Stomach (tissue), 9 donors: ENCODE measurements around the gene ADAMTS12. TPM values are rescaled to one million over a fixed set of nuclear protein-coding genes. Genes with fewer than 3 reads are reported as not detected.

Experiments used
- DNase-seq, 2 donors: peaks; one replicate each; pipeline versions ENCODE4 v3.0.0 to v3.0.0-alpha.2; 2013 to 2019
- H3K27ac ChIP-seq, 5 donors: fragments of 200-600 bp in 4 of 5; sonication (generic) in 4 of 5; one replicate each; pipeline ENCODE4 v1.5.1; 2013 to 2019; ENCODE audit warnings: mild to moderate bottlenecking in 1 of 5, moderate library complexity in 1 of 5
- H3K27me3 ChIP-seq, 3 donors: fragments of 200-600 bp; sonication (generic); one replicate each; pipeline ENCODE4 v1.5.1; 2017 to 2019; ENCODE audit warnings: mixed run types in 1 of 3
- H3K36me3 ChIP-seq, 4 donors: fragments of 200-600 bp; sonication (generic); 1 replicate in 3 of 4; 2 replicates in 1 of 4; pipeline ENCODE4 v1.5.1; 2016 to 2019
- H3K4me1 ChIP-seq, 4 donors: fragments of 200-600 bp; sonication (generic); one replicate each; pipeline ENCODE4 v1.5.1; 2016 to 2019
- H3K4me3 ChIP-seq, 4 donors: fragments of 200-600 bp; sonication (generic) in 3 of 4; one replicate each; pipeline ENCODE4 v1.5.1; 2016 to 2019; ENCODE audit warnings: mild to moderate bottlenecking in 1 of 4
- H3K9me3 ChIP-seq, 4 donors: fragments of 200-600 bp; sonication (generic); one replicate each; pipeline ENCODE4 v1.5.1; 2016 to 2019
- CTCF ChIP-seq, 7 experiments: fragments of 450-650 bp in 4 of 7; fragments of 200-600 bp in 3 of 7; sonication (generic) in 3 of 7; IDR thresholded peaks; one replicate each; pipeline ENCODE4 v1.5.1; 2016 to 2019; ENCODE audit warnings: antibody characterized with exemption in 7 of 7, control low read depth in 2 of 7, mild to moderate bottlenecking in 1 of 7
- EP300 ChIP-seq: sonication (generic); formaldehyde crosslinking; IDR thresholded peaks from one replicate; pipeline ENCODE4 v1.6.1; 2017; ENCODE audit warnings: antibody characterized with exemption
- POLR2A ChIP-seq, 4 donors: fragments of 450-650 bp; IDR thresholded peaks; one replicate each; pipeline ENCODE4 v1.6.1; 2016; ENCODE audit warnings: antibody characterized with exemption in 4 of 4, control low read depth in 2 of 4, mild to moderate bottlenecking in 1 of 4, moderate library complexity in 1 of 4
- POLR2AphosphoS5 ChIP-seq, 3 donors: sonication (generic); formaldehyde crosslinking; IDR thresholded peaks; one replicate each; pipeline ENCODE4 v1.6.1; 2016; ENCODE audit warnings: antibody characterized with exemption in 3 of 3
- WGBS, 5 donors: extraction: QIAGEN DNeasy Blood & Tissue Kit in 3 of 5; methylation state at CpG; one replicate each; pipeline versions ENCODE4 v1.1.5 to v1.1.7; 2013 to 2018; 5-methylcytosine and 5-hydroxymethylcytosine counted together
- intact Hi-C: fragments of 100-400 bp; cut with DNase I; formaldehyde crosslinking; loops from one replicate; pipeline ENCODE4 v1.15.1; 2023; ENCODE audit warnings: low total_unique reads
- polyA plus RNA-seq, 3 donors: library from polyadenylated mRNA; stranded (reverse); fragments of 200-250 nt; gene quantifications; one replicate each; pipeline ENCODE4 v1.2.3, GENCODE V29; 2013
- total RNA-seq, 5 donors: library from RNA; depleted of rRNA; stranded (reverse); fragments of >200 nt; gene quantifications; one replicate each; pipeline versions ENCODE4 v1.1.0 to v1.2.3, GENCODE V29; 2014 to 2016
- donor health status: healthy with polysubstance abuse.
- donor health status: Bipolar disorder and iron deficiency.
- donor health status: healthy.

Gene ADAMTS12
- total and polyA plus RNA-seq, 8 donors, result 0.14 to 17.1 (median 0.62) TPM; not detected in 1

- Histone ChIP-seq H3K36me3 (no peaks in the 10 kb centered on the region), H3K27ac (no peak overlapping the region), H3K27me3 (no peaks in the 10 kb centered on the region), H3K4me3 (no peak overlapping the region), H3K4me1 (peaks cover 0 to 8% (median 0%) of the 10 kb centered on the region in 4 donors), H3K9me3 (no peaks in the 10 kb centered on the region)
- no peak for DNase-seq
- intact Hi-C loops, result no loop called here
- TF ChIP-seq CTCF (IDR thresholded peaks at IDR 0.05) (no peak), POLR2AphosphoS5 (IDR thresholded peaks at IDR 0.05) (no peak), EP300 (no peak), POLR2A (IDR thresholded peaks at IDR 0.05) (no peak)
- 59 to 77% (median 70%) methylated on average over 1 of the region's 1 CpG for WGBS, 5 donors
These were observed 352.6 kb downstream of the ADAMTS12 start for GRCh38 chr5:33539212-33539611.

GRCh38 chr5:33538201-33538600 is 353.6 kb downstream of the ADAMTS12 start:
- H3K4me3 ChIP-seq, result no peak overlapping the region
- intact Hi-C loops, result no loop called here

GRCh38 chr5:33537240-33537639 is 354.6 kb downstream of the ADAMTS12 start:
- 64 to 97% (median 91%) methylated on average over 1 of the region's 1 CpG for WGBS, 5 donors
- Histone ChIP-seq H3K4me1 (peaks cover 0 to 8% (median 0%) of the 10 kb centered on the region in 4 donors), H3K27ac (no peak overlapping the region), H3K4me3 (no peak overlapping the region), H3K36me3 (no peaks in the 10 kb centered on the region), H3K9me3 (no peaks in the 10 kb centered on the region), H3K27me3 (no peaks in the 10 kb centered on the region)
- TF ChIP-seq EP300 (no peak), CTCF (IDR thresholded peaks at IDR 0.05) (no peak), POLR2AphosphoS5 (IDR thresholded peaks at IDR 0.05) (no peak), POLR2A (IDR thresholded peaks at IDR 0.05) (no peak)
- DNase-seq, result no peak
- intact Hi-C loops, result no loop called here

More at GRCh38 chr5:33538201-33538600, 353.6 kb downstream of the ADAMTS12 start:
- TF ChIP-seq CTCF (IDR thresholded peaks at IDR 0.05) (no peak), POLR2A (IDR thresholded peaks at IDR 0.05) (no peak), POLR2AphosphoS5 (IDR thresholded peaks at IDR 0.05) (no peak), EP300 (no peak)
- H3K27me3 ChIP-seq, result no peaks in the 10 kb centered on the region
- H3K36me3 ChIP-seq, result no peaks in the 10 kb centered on the region
- no peak overlapping the region for H3K27ac ChIP-seq
- DNase-seq, result no peak
- H3K9me3 ChIP-seq, result no peaks in the 10 kb centered on the region
- H3K4me1 ChIP-seq, result peaks cover 0 to 8% (median 0%) of the 10 kb centered on the region in 4 donors
- 70 to 95% (median 92%) methylated on average over 2 of the region's 2 CpGs for WGBS, 5 donors

GRCh38 chr5:33536802-33537201 is 355.0 kb downstream of the ADAMTS12 start:
- intact Hi-C loops, result no loop called here
- WGBS, 5 donors, result 43 to 80% (median 47%) methylated on average over 1 of the region's 1 CpG
- H3K27ac ChIP-seq, result no peak overlapping the region
- H3K4me1 ChIP-seq, result peaks cover 0 to 8% (median 0%) of the 10 kb centered on the region in 4 donors
- DNase-seq, result no peak
- H3K27me3 ChIP-seq, result no peaks in the 10 kb centered on the region
- no peak overlapping the region for H3K4me3 ChIP-seq
- no peaks in the 10 kb centered on the region for H3K9me3 ChIP-seq
- TF ChIP-seq EP300 (no peak), CTCF (IDR thresholded peaks at IDR 0.05) (no peak), POLR2A (IDR thresholded peaks at IDR 0.05) (no peak), POLR2AphosphoS5 (IDR thresholded peaks at IDR 0.05) (no peak)
- no peaks in the 10 kb centered on the region for H3K36me3 ChIP-seq
